Keratinocyte (primary cell): Measurements from ENCODE around the gene ADARB2. TPM values are rescaled to one million over a fixed set of nuclear protein-coding genes. Genes with fewer than 3 reads are reported as not detected.

ENCODE experiments used
- DNase-seq: peaks from one replicate; pipeline ENCODE4 v3.0.0-alpha.2; 2011; ENCODE audit warnings: low read depth, missing footprints, low spot score
- FAIRE-seq: peaks from 2 replicates; lab custom pipeline; 2011; peaks lifted over from hg19 to GRCh38; lab: Jason Lieb, UNC
- H2AFZ ChIP-seq: 2 replicates; pipeline ENCODE4 v1.6.0; 2012; ENCODE audit warnings: low read length, control low read depth, inconsistent platforms; ENCODE audit not compliant: control insufficient read depth
- H3K27ac ChIP-seq: 2 replicates; pipeline ENCODE4 v1.5.1; 2011; ENCODE audit warnings: low read length; ENCODE audit not compliant: control insufficient read depth, insufficient read depth
- H3K27me3 ChIP-seq: 3 replicates; pipeline ENCODE4 v1.6.0; 2011; ENCODE audit warnings: low read length; ENCODE audit not compliant: control insufficient read depth, insufficient read depth; ENCODE audit errors: extremely low read depth
- H3K36me3 ChIP-seq, 2 experiments: 2 replicates in 1 of 2; 3 replicates in 1 of 2; pipeline ENCODE4 v1.5.1; 2011; ENCODE audit warnings: low read length in 2 of 2, mild to moderate bottlenecking in 1 of 2; ENCODE audit not compliant: control insufficient read depth in 2 of 2, insufficient read depth in 2 of 2; ENCODE audit errors: extremely low read depth in 1 of 2
- H3K4me1 ChIP-seq: 3 replicates; pipeline ENCODE4 v1.5.1; 2011; ENCODE audit warnings: low read length; ENCODE audit not compliant: control insufficient read depth, insufficient read depth; ENCODE audit errors: extremely low read depth
- H3K4me2 ChIP-seq: 3 replicates; pipeline ENCODE4 v1.6.0; 2011; ENCODE audit warnings: low read depth, low read length; ENCODE audit not compliant: control insufficient read depth, insufficient read depth; ENCODE audit errors: extremely low read depth
- H3K4me3 ChIP-seq, 3 experiments: fragments of 200-600 bp in 1 of 3; sonication (generic) in 1 of 3; 2 replicates in 2 of 3; 3 replicates in 1 of 3; pipeline ENCODE4 v1.5.1; 2011 to 2016; ENCODE audit warnings: low read length in 3 of 3, mild to moderate bottlenecking in 3 of 3, control low read depth in 2 of 3, inconsistent platforms in 1 of 3, low read depth in 1 of 3, mixed read lengths in 1 of 3, mixed run types in 1 of 3, moderate library complexity in 1 of 3; ENCODE audit not compliant: control insufficient read depth in 2 of 3, insufficient read depth in 2 of 3; ENCODE audit errors: extremely low read depth in 1 of 3
- H3K79me2 ChIP-seq: 2 replicates; pipeline ENCODE4 v1.6.0; 2012; ENCODE audit warnings: low read length; ENCODE audit not compliant: control insufficient read depth, insufficient read depth
- H3K9ac ChIP-seq: 3 replicates; pipeline ENCODE4 v1.6.0; 2011; ENCODE audit warnings: low read length; ENCODE audit not compliant: control insufficient read depth, insufficient read depth; ENCODE audit errors: extremely low read depth
- H3K9me1 ChIP-seq: 3 replicates; pipeline ENCODE4 v1.6.0; 2011; ENCODE audit warnings: low read length; ENCODE audit not compliant: control insufficient read depth, insufficient read depth; ENCODE audit errors: extremely low read depth
- H3K9me3 ChIP-seq: 2 replicates; pipeline ENCODE4 v1.5.1; 2012; ENCODE audit warnings: low read depth, low read length; ENCODE audit not compliant: control insufficient read depth
- H4K20me1 ChIP-seq: 3 replicates; pipeline ENCODE4 v1.6.0; 2011; ENCODE audit warnings: low read length; ENCODE audit not compliant: control insufficient read depth, insufficient read depth; ENCODE audit errors: extremely low read depth
- CTCF ChIP-seq, 3 experiments: IDR thresholded peaks in 1 of 3; conservative IDR thresholded peaks in 1 of 3; optimal IDR thresholded peaks in 1 of 3; 2 replicates in 2 of 3; 3 replicates in 1 of 3; pipeline versions ENCODE3 to v1.5.1; 2011; ENCODE audit warnings: low read length in 3 of 3, mild to moderate bottlenecking in 3 of 3, moderate library complexity in 2 of 3, control low read depth in 1 of 3, inconsistent platforms in 1 of 3; ENCODE audit not compliant: insufficient read depth in 2 of 3; ENCODE audit errors: extremely low read depth in 1 of 3
- EZH2 ChIP-seq: IDR thresholded peaks from one replicate; pipeline ENCODE4 v1.6.1; 2012; ENCODE audit warnings: inconsistent platforms, mild to moderate bottlenecking, low read length, moderate library complexity
- dilution Hi-C: fragments of 300-500 bp; cut with MboI; formaldehyde crosslinking; loops from one replicate; pipeline ENCODE4 v1.7.0; 2020; ENCODE audit warnings: low sequenced_read_pairs; ENCODE audit not compliant: extremely low pct_ligation_motif_present
- polyA plus RNA-seq, 5 experiments: library from polyadenylated mRNA; depleted of rRNA in 3 of 5; stranded (reverse) in 3 of 5; stranded (forward) in 1 of 5; unstranded in 1 of 5; fragments of >200 nt; gene quantifications; 1 replicate in 1 of 5; 2 replicates in 3 of 5; 3 replicates in 1 of 5; pipeline versions ENCODE4 v1.2.1 to v1.2.3, GENCODE V29; 2011 to 2012; ENCODE audit warnings: missing spikeins in 2 of 5, low read depth in 1 of 5, low replicate concordance in 1 of 5

ADARB2 gene
- polyA plus RNA-seq, 1 donor (not counting 4 experiments of a cell fraction or from before 2014, with no cell fraction given): not detected

GRCh38 chr10:1293636-1294435 lies 443.5 kb downstream of the ADARB2 start:
- Histone ChIP-seq H3K36me3 (no peaks in the 10 kb centered on the region), H3K27ac (no peak overlapping the region), H3K9me1 (no peaks in the 10 kb centered on the region), H3K4me2 (no peak overlapping the region), H3K4me3 (no peak overlapping the region), H4K20me1 (no peaks in the 10 kb centered on the region), H3K79me2 (no peaks in the 10 kb centered on the region), H3K27me3 (no peaks in the 10 kb centered on the region), H2AFZ (no peak overlapping the region), H3K4me1 (peaks cover 18% of the 10 kb centered on the region), H3K9ac (no peak overlapping the region), H3K9me3 (no peaks in the 10 kb centered on the region)
- FAIRE-seq: no peak
- TF ChIP-seq CTCF (optimal IDR thresholded peaks at IDR 0.05 in 1 of 3, IDR thresholded peaks at IDR 0.05 in 1 of 3, conservative IDR thresholded peaks at IDR 0.05 in 1 of 3; ENCODE audit: extremely low read depth in 1 of 3, insufficient read depth in 2 of 3, low read length in 3 of 3) (no peak), EZH2 (no peak)
- DNase-seq: no peak
- dilution Hi-C loops: no loop called here

GRCh38 chr10:1293157-1293556 lies 444.2 kb downstream of the ADARB2 start:
- FAIRE-seq: no peak

More at GRCh38 chr10:1293157-1293556, 444.2 kb downstream of the ADARB2 start:
- Histone ChIP-seq H3K4me2 (no peak overlapping the region), H3K4me1 (peaks cover 24% of the 10 kb centered on the region), H2AFZ (no peak overlapping the region), H3K4me3 (no peak overlapping the region), H3K9ac (no peak overlapping the region), H3K79me2 (no peaks in the 10 kb centered on the region), H3K9me3 (no peaks in the 10 kb centered on the region), H3K36me3 (no peaks in the 10 kb centered on the region), H3K27ac (no peak overlapping the region), H3K9me1 (no peaks in the 10 kb centered on the region), H4K20me1 (no peaks in the 10 kb centered on the region), H3K27me3 (no peaks in the 10 kb centered on the region)
- dilution Hi-C loops: no loop called here
- TF ChIP-seq CTCF (optimal IDR thresholded peaks at IDR 0.05 in 1 of 3, IDR thresholded peaks at IDR 0.05 in 1 of 3, conservative IDR thresholded peaks at IDR 0.05 in 1 of 3; ENCODE audit: extremely low read depth in 1 of 3, insufficient read depth in 2 of 3, low read length in 3 of 3): no peak
- no peak for DNase-seq
